IPS-20b (cell line): ENCODE measurements around the gene ITPR2.
"Not testable (repeated sequence)": the region's sequence is repeated elsewhere in the genome, so short reads cannot be mapped to it uniquely, and the experiment has no call there.

Source experiments
- H3K27ac ChIP-seq: one replicate; pipeline ENCODE4 v1.5.1; 2013; ENCODE audit warnings: low read length
- H3K27me3 ChIP-seq: 2 replicates; pipeline ENCODE4 v1.6.1; 2013; ENCODE audit warnings: mild to moderate bottlenecking, low read length, inconsistent platforms; ENCODE audit not compliant: insufficient read depth
- H3K36me3 ChIP-seq: 2 replicates; pipeline ENCODE4 v1.6.1; 2013; ENCODE audit warnings: low read depth, mild to moderate bottlenecking, inconsistent platforms, low read length, moderate library complexity; ENCODE audit not compliant: insufficient read depth
- H3K4me1 ChIP-seq: 2 replicates; pipeline ENCODE4 v1.6.1; 2013; ENCODE audit warnings: mild to moderate bottlenecking, control low read depth, inconsistent platforms, low read length, moderate library complexity; ENCODE audit not compliant: insufficient read depth
- H3K4me3 ChIP-seq: 2 replicates; pipeline ENCODE4 v1.5.1; 2013; ENCODE audit warnings: mild to moderate bottlenecking, low read length, inconsistent platforms
- H3K9ac ChIP-seq: 2 replicates; pipeline ENCODE4 v1.6.1; 2013; ENCODE audit warnings: low read depth, mild to moderate bottlenecking, inconsistent platforms, low read length, moderate library complexity
- H3K9me3 ChIP-seq: 2 replicates; pipeline ENCODE4 v1.6.1; 2013; ENCODE audit warnings: mild to moderate bottlenecking, low read depth, low read length, inconsistent platforms; ENCODE audit not compliant: insufficient read depth

The ITPR2 gene

GRCh38 chr12:26534071-26534470 lies 298.9 kb downstream of the ITPR2 start:
- Histone ChIP-seq H3K27ac (no peak overlapping the region), H3K36me3 (no peaks in the 10 kb centered on the region), H3K27me3 (no peaks in the 10 kb centered on the region), H3K9ac (no peak overlapping the region), H3K4me1 (no peaks in the 10 kb centered on the region), H3K9me3 (no peaks in the 10 kb centered on the region), H3K4me3 (no peak overlapping the region)

GRCh38 chr12:26533211-26533610 lies 299.8 kb downstream of the ITPR2 start:
- no peaks in the 10 kb centered on the region for H3K9me3 ChIP-seq
- no peaks in the 10 kb centered on the region for H3K36me3 ChIP-seq
- H3K27ac ChIP-seq = no peak overlapping the region
- H3K4me1 ChIP-seq = no peaks in the 10 kb centered on the region
- H3K4me3 ChIP-seq = no peak overlapping the region
- no peak overlapping the region for H3K9ac ChIP-seq
- no peaks in the 10 kb centered on the region for H3K27me3 ChIP-seq

DNA sequence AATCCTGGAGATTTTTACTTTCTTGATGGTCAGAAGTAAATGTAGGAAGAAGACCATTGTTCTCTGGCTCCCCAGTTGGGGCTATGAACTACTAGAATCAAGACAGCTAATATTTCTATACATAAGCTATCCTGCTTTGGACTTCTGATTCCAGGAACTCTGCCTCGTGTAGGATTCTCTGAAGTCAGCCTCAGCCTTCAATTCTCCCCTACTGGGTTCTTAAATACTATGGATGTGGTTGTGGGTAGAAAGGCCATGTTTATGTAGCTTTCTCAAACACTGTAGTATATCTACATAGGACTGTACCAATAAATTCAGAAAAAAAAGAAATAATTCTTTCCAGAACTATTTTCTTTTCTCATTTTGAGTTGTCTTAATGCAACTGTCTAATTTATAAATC lies 302.5 kb downstream of the ITPR2 start:
- Histone ChIP-seq H3K27me3 (no peaks in the 10 kb centered on the region), H3K4me3 (no peak overlapping the region), H3K36me3 (no peaks in the 10 kb centered on the region), H3K27ac (no peak overlapping the region), H3K4me1 (no peaks in the 10 kb centered on the region), H3K9ac (no peak overlapping the region), H3K9me3 (peaks cover 8% of the 10 kb centered on the region)

DNA sequence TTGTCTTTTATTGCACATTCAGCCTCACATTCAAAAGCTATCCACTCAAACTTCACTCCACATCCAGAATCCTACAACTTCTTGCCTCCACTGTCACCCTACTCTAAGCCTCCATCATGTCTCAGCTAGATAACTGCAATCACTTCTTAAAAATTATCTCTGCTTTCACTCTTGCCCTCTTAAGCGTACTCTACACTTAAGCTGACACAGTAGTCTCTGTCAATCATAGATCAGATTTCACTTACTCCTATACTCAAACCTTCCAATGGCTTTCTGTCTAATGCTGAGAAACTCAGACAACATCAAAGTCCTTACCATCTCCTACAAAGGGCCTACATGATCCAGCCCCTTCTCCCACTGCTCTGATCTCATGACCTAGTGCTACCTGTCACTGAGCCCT lies 304.1 kb downstream of the ITPR2 start:
- no peak overlapping the region for H3K27ac ChIP-seq
- H3K36me3 ChIP-seq = no peaks in the 10 kb centered on the region
- H3K4me1 ChIP-seq = no peaks in the 10 kb centered on the region
- H3K9me3 ChIP-seq = peaks cover 15% of the 10 kb centered on the region
- H3K4me3 ChIP-seq = no peak overlapping the region
- H3K9ac ChIP-seq = no peak overlapping the region
- H3K27me3 ChIP-seq = no peaks in the 10 kb centered on the region

GRCh38 chr12:26527682-26528081 lies 305.3 kb downstream of the ITPR2 start:
- Histone ChIP-seq H3K27me3 (no peaks in the 10 kb centered on the region), H3K36me3 (no peaks in the 10 kb centered on the region), H3K4me3 (no peak overlapping the region), H3K4me1 (no peaks in the 10 kb centered on the region), H3K9me3 (peaks cover 15% of the 10 kb centered on the region), H3K9ac (no peak overlapping the region), H3K27ac (no peak overlapping the region)

DNA sequence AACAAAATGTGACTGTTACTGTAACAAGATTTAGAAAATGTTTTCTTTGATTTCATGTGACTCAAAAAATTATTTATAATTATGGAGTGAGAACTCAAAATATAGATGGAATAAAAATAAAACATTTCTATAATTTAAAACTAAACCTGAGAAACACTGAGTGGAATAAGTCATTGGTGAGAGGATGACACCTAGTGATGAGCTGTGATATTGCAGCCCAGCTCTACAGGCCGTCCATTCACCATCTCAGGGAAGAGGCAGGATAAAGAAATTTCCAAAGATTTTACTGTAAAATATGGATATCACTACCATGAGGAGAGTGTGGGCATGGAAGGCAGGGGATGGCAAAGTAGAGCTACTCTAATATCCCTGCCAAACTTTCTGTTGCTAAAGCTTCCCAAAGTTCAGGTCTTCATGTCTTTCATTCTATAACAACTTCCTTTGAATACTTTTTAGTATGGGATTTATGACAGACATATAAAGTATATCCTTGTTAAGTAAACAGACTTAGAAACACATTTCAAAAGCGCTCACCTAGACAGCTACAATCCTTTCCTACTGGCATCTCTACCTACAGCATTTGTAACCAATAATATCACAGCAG lies 308.0 kb downstream of the ITPR2 start:
- Histone ChIP-seq H3K27me3 (no peaks in the 10 kb centered on the region), H3K9me3 (peaks cover 15% of the 10 kb centered on the region), H3K4me3 (no peak overlapping the region), H3K27ac (no peak overlapping the region), H3K4me1 (no peaks in the 10 kb centered on the region), H3K9ac (no peak overlapping the region), H3K36me3 (no peaks in the 10 kb centered on the region)

GRCh38 chr12:26523708-26524150 lies 309.3 kb downstream of the ITPR2 start:
- H3K4me3 ChIP-seq = no peak overlapping the region
- H3K27me3 ChIP-seq = no peaks in the 10 kb centered on the region

GRCh38 chr12:26520869-26521268 lies 312.1 kb downstream of the ITPR2 start:
- Histone ChIP-seq H3K9me3 (peaks cover 11% of the 10 kb centered on the region), H3K27ac (no peak overlapping the region), H3K9ac (no peak overlapping the region), H3K36me3 (no peaks in the 10 kb centered on the region), H3K4me3 (no peak overlapping the region), H3K4me1 (no peaks in the 10 kb centered on the region), H3K27me3 (no peaks in the 10 kb centered on the region)

More at GRCh38 chr12:26523708-26524150, 309.3 kb downstream of the ITPR2 start:
- Histone ChIP-seq H3K9me3 (peaks cover 15% of the 10 kb centered on the region), H3K9ac (no peak overlapping the region), H3K36me3 (no peaks in the 10 kb centered on the region), H3K27ac (no peak overlapping the region), H3K4me1 (no peaks in the 10 kb centered on the region)

- no peaks in the 10 kb centered on the region for H3K4me1 ChIP-seq
- H3K9ac ChIP-seq = no peak overlapping the region
- no peak overlapping the region for H3K27ac ChIP-seq
- no peaks in the 10 kb centered on the region for H3K36me3 ChIP-seq
- peaks cover 3% of the 10 kb centered on the region; the same call in 1 of the 2 replicates for H3K9me3 ChIP-seq
- H3K27me3 ChIP-seq = no peaks in the 10 kb centered on the region
- no peak overlapping the region for H3K4me3 ChIP-seq
Observed at GRCh38 chr12:26520109-26520508, 312.9 kb downstream of the ITPR2 start.

DNA sequence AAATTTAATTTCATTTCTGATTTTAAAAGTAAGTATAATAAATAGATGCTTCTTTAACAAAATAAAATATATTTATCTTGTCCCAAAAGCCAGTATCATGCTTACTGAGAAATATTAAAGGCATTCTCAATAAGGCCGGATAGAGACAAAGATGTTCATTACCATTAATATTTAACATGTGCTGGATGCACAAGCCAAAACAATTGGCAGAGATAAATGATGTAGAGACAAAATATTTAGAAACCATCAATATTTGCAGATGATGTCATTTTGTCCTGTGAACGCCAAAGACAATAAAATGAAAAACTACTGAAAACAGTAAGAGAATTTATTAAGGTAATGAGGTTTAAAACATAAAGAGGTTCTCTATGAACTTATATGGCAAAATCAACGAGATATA lies 313.5 kb downstream of the ITPR2 start:
- Histone ChIP-seq H3K9me3 (no peaks in the 10 kb centered on the region), H3K27me3 (no peaks in the 10 kb centered on the region), H3K4me3 (no peak overlapping the region), H3K4me1 (no peaks in the 10 kb centered on the region; the same call in 1 of the 2 replicates), H3K9ac (no peak overlapping the region), H3K36me3 (no peaks in the 10 kb centered on the region), H3K27ac (no peak overlapping the region)

DNA sequence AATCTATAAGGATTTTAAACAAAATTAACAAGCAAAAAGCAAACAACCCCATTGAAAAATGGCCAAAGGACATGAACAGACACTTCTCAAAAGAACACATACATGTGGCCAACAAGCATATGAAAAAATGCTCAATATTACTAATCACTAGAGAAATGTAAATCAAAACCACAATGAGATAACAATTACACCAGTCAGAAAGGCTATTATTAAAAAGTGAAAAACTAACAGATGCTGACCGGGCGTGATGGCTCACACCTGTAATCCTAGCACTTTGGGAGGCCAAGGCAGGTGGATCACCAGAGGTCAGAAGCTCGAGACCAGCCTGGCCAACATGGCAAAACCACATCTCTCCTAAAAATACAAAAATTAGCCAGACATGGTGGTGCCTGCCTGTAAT lies 315.7 kb downstream of the ITPR2 start:
- not testable (repeated sequence) for H3K9me3 ChIP-seq, H3K4me3 ChIP-seq, H3K27ac ChIP-seq, H3K36me3 ChIP-seq, H3K27me3 ChIP-seq, H3K9ac ChIP-seq
- peaks cover 14% of the 10 kb centered on the region for H3K4me1 ChIP-seq

DNA sequence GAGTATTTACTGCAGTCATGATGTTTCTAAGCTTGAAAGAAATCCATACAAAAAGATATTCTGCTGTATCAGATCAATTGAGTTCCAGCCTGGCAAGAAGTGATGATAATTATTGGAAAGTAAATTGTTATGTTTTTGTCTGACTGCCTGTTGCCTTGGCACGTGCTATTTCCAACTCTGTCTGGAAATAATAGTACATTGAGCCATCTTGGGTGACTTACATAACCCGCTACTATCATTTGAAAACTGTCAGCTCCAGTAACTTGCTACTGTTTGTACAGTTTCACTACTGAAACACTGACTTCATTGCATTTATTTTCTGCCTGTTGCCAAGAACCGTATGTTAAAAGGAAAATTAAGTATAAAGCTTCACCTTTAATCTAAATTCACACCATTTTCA lies 318.6 kb downstream of the ITPR2 start:
- Histone ChIP-seq H3K9ac (no peak overlapping the region; the same call in 1 of the 2 replicates), H3K27me3 (no peaks in the 10 kb centered on the region), H3K4me1 (peaks cover 33% of the 10 kb centered on the region), H3K9me3 (no peaks in the 10 kb centered on the region), H3K4me3 (no peak overlapping the region), H3K27ac (no peak overlapping the region), H3K36me3 (no peaks in the 10 kb centered on the region)
